Left ventricle myocardium inferior (tissue), 1 donor: Measurements from ENCODE around the gene SECISBP2. TPM values are rescaled to one million over a fixed set of nuclear protein-coding genes. Genes with fewer than 3 reads are reported as not detected.

Source experiments
- DNase-seq: peaks from one replicate; pipeline ENCODE4 v3.0.0-alpha.2; 2020
- H3K27ac ChIP-seq: fragments of 200-600 bp; replicated peaks from 2 replicates; pipeline ENCODE4 v1.8.0; 2021
- H3K27me3 ChIP-seq: fragments of 200-600 bp; 2 replicates; pipeline ENCODE4 v1.8.0; 2021; ENCODE audit warnings: low read depth
- H3K36me3 ChIP-seq: fragments of 200-600 bp; 2 replicates; pipeline ENCODE4 v1.8.0; 2021
- H3K4me1 ChIP-seq: fragments of 200-600 bp; 2 replicates; pipeline ENCODE4 v1.8.0; 2021
- H3K4me3 ChIP-seq: fragments of 200-600 bp; 2 replicates; pipeline ENCODE4 v1.8.0; 2021; ENCODE audit warnings: mild to moderate bottlenecking, moderate library complexity
- H3K9me3 ChIP-seq: fragments of 200-600 bp; replicated peaks from 2 replicates; pipeline ENCODE4 v1.8.0; 2021
- intact Hi-C: fragments of 100-400 bp; cut with micrococcal nuclease; formaldehyde crosslinking; loops from one replicate; pipeline ENCODE4 v1.11.0; 2022
- total RNA-seq: library from RNA; stranded (reverse); fragmentation: NEBNext Ultra II Directional; extraction: Animal tissue kit (Norgen Biotek cat#: 25700); gene quantifications from one replicate; pipeline ENCODE4 v1.2.1, GENCODE V29; 2021
- TF ChIP-seq, protein P1 (sequence below): fragments of 200-600 bp; IDR thresholded peaks from 2 replicates; pipeline ENCODE4 v1.8.0; 2021; ENCODE audit warnings: antibody characterized with exemption, mild to moderate bottlenecking, borderline replicate concordance
- donor health status: DM: no; HTN: yes; CAD: no; lungs with severe emphysema.

The SECISBP2 gene
- total RNA-seq, 1 donor from 2014 or later, result 13.8 TPM

DNA sequence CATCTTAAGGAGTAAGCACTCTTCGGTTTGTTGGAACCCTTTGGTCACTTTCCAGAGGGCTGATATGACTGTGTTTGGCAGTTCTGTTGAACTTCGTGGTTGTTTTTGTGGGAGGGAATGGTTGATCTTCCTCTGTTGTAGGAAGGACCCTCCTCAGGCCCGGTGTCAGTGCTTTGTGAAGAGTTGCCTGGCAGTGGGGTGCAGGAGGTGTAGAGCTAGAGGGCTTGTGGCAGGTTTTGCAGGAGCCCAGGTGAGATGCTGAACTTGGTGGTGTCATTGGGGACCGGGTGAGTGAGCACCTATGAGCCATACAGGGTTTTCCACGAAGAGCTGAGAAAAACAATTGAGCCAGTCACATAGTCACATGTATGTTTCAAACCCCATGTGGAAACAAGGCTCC lies 27.2 kb downstream of the SECISBP2 start:
- H3K9me3 ChIP-seq, result no peaks in the 10 kb centered on the region
- no peak overlapping the region for H3K27ac ChIP-seq
- no peak for DNase-seq
- no peaks in the 10 kb centered on the region for H3K4me1 ChIP-seq
- H3K36me3 ChIP-seq, result peaks cover 100% of the 10 kb centered on the region
- intact Hi-C loops, result no loop called here
- TF ChIP-seq, protein P1, sequence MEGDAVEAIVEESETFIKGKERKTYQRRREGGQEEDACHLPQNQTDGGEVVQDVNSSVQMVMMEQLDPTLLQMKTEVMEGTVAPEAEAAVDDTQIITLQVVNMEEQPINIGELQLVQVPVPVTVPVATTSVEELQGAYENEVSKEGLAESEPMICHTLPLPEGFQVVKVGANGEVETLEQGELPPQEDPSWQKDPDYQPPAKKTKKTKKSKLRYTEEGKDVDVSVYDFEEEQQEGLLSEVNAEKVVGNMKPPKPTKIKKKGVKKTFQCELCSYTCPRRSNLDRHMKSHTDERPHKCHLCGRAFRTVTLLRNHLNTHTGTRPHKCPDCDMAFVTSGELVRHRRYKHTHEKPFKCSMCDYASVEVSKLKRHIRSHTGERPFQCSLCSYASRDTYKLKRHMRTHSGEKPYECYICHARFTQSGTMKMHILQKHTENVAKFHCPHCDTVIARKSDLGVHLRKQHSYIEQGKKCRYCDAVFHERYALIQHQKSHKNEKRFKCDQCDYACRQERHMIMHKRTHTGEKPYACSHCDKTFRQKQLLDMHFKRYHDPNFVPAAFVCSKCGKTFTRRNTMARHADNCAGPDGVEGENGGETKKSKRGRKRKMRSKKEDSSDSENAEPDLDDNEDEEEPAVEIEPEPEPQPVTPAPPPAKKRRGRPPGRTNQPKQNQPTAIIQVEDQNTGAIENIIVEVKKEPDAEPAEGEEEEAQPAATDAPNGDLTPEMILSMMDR, result no peak
- no peak overlapping the region for H3K4me3 ChIP-seq
- H3K27me3 ChIP-seq, result no peaks in the 10 kb centered on the region

DNA sequence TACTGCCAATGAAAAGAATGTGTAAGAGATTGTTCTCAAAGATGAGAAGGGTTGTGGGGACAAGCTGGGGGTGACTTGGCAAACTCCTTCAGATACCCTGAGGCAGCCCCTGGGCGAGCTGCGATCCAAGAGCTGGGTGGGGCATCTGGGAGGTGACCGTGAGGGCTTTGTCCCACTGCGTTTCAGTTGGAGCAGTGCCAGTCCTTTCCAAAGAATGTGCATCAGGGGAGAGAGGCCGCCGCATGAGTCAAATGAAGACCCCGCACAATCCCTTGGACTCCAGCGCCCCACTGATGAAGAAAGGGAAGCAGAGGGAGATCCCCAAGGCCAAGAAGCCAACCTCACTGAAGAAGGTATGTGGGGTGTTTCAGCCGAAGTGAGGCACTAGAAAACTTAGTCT lies 28.4 kb downstream of the SECISBP2 start:
- Histone ChIP-seq H3K4me3 (no peak overlapping the region), H3K9me3 (no peaks in the 10 kb centered on the region), H3K27ac (no peak overlapping the region), H3K4me1 (peaks cover 7% of the 10 kb centered on the region), H3K36me3 (peaks cover 100% of the 10 kb centered on the region), H3K27me3 (no peaks in the 10 kb centered on the region)
- intact Hi-C loops, result no loop called here
- DNase-seq, result no peak
- TF ChIP-seq, protein P1, result no peak

DNA sequence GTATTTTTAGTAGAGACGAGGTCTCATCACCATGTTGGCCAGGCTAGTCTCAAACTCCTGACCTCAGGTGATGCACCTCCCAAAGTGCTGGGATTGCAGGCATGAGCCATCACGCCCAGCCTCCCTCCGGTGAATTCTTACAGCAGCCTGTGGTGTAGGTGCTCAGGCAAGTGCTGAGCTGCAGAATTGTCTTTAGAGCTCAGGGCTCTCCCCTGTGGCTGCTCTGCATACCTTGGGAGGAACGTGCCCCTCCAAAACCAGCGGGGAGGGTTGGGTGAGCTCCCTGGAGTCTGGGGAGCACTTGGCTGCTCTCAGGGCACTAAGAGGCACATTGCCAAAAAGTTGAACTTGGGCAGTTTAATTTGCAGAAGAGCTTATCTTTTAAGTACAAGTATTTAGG lies 29.4 kb downstream of the SECISBP2 start:
- Histone ChIP-seq H3K27ac (no peak overlapping the region), H3K4me3 (no peak overlapping the region), H3K36me3 (peaks cover 100% of the 10 kb centered on the region), H3K9me3 (no peaks in the 10 kb centered on the region), H3K4me1 (peaks cover 17% of the 10 kb centered on the region), H3K27me3 (no peaks in the 10 kb centered on the region)
- DNase-seq, result no peak
- TF ChIP-seq, protein P1, result no peak
- intact Hi-C loops, result no loop called here

DNA sequence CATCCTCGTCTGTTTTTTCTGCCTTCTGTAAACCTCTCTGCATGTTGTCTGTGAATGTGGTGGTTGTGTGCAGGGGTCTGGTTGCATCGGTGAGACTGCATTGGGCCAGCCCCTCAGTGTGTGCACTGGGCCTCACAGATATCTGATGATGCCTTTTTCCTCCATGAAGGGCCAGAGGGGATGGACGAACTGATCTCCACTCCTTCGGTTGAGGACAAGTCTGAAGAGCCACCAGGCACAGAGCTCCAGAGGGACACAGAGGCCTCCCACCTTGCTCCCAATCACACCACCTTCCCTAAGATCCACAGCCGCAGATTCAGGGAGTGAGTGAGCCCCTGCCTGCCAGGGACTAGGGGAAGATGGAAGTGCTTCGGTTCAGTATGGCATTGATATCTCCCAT lies 31.3 kb downstream of the SECISBP2 start:
- peaks cover 100% of the 10 kb centered on the region for H3K36me3 ChIP-seq
- intact Hi-C loops, result no loop called here
- no peaks in the 10 kb centered on the region for H3K27me3 ChIP-seq
- peaks cover 36% of the 10 kb centered on the region for H3K4me1 ChIP-seq
- TF ChIP-seq, protein P1, result no peak
- H3K4me3 ChIP-seq, result no peak overlapping the region
- H3K27ac ChIP-seq, result no peak overlapping the region
- no peak for DNase-seq
- H3K9me3 ChIP-seq, result no peaks in the 10 kb centered on the region

DNA sequence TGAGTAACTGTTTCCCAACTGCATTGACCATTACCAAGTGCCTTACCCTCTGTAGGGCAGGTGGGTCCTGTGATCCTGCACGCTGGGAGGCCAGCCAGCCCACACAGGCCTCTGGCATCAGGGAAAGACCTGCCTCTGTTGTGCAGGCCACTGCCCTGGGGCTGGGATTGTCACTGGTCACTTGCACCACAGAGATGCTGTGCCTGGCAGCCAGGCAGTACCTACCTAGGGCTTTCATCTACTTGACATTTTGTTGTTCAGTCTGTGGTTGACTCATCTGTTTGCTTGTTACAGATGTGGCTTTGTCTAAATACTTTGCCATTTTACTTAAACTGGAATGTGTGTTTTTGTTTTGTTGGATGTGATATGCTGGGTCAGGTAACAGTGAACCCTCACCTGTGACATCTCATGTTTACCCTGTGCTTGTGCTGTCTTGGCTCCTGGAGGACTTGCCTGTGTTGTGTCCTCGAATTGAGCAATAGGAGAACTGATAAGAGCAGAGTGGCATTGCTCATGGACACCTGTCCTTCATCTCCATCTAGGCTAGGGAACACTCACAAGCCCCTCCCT lies 32.8 kb downstream of the SECISBP2 start:
- H3K36me3 ChIP-seq, result peaks cover 100% of the 10 kb centered on the region
- H3K4me3 ChIP-seq, result no peak overlapping the region
- intact Hi-C loops, result no loop called here
- TF ChIP-seq, protein P1, result no peak
- DNase-seq, result no peak
- H3K27me3 ChIP-seq, result no peaks in the 10 kb centered on the region
- no peak overlapping the region for H3K27ac ChIP-seq
- H3K9me3 ChIP-seq, result no peaks in the 10 kb centered on the region
- H3K4me1 ChIP-seq, result peaks cover 37% of the 10 kb centered on the region
